ENCODE results near the gene TRIM71.

The TRIM71 gene

GRCh38 chr3:32946973-32947788 is 129.4 kb downstream of the TRIM71 start:
- no peak for DNase-seq (ENCODE audit: low read depth)
- H3K4me3 ChIP-seq (ENCODE audit: low read depth, low read length): no peak overlapping the region
- TF ChIP-seq CTCF (conservative IDR thresholded peaks at IDR 0.05; ENCODE audit: low read depth, low read length): no peak
